Astrocyte (in vitro differentiated cells and primary cell): ENCODE measurements around the gene LGALS1. TPM values are rescaled to one million over a fixed set of nuclear protein-coding genes. Genes with fewer than 3 reads are reported as not detected.

Experiments
- DNase-seq: peaks from one replicate; pipeline ENCODE4 v3.0.0-alpha.2; 2010; ENCODE audit warnings: low read depth
- FAIRE-seq: peaks from 2 replicates; lab custom pipeline; 2011; peaks lifted over from hg19 to GRCh38; lab: Jason Lieb, UNC
- H2AFZ ChIP-seq: 2 replicates; pipeline ENCODE4 v1.6.0; 2012; ENCODE audit warnings: low read depth, low read length, inconsistent platforms
- H3K27ac ChIP-seq: 2 replicates; pipeline ENCODE4 v1.5.1; 2011; ENCODE audit warnings: low read depth, low read length, inconsistent platforms
- H3K27me3 ChIP-seq: 2 replicates; pipeline ENCODE4 v1.6.0; 2011; ENCODE audit warnings: low read length, inconsistent platforms; ENCODE audit not compliant: insufficient read depth
- H3K36me3 ChIP-seq: 2 replicates; pipeline ENCODE4 v1.5.1; 2011; ENCODE audit warnings: low read length, inconsistent platforms; ENCODE audit not compliant: insufficient read depth
- H3K4me1 ChIP-seq: 2 replicates; pipeline ENCODE4 v1.5.1; 2011; ENCODE audit warnings: low read length, inconsistent platforms; ENCODE audit not compliant: insufficient read depth
- H3K4me2 ChIP-seq: 2 replicates; pipeline ENCODE4 v1.6.0; 2012; ENCODE audit warnings: low read length, inconsistent platforms
- H3K4me3 ChIP-seq: 2 replicates; pipeline ENCODE4 v1.5.1; 2011; ENCODE audit warnings: low read depth, mild to moderate bottlenecking, low read length, inconsistent platforms; ENCODE audit not compliant: insufficient read depth
- H3K79me2 ChIP-seq: 2 replicates; pipeline ENCODE4 v1.6.0; 2012; ENCODE audit warnings: mild to moderate bottlenecking, low read length, inconsistent platforms; ENCODE audit not compliant: insufficient read depth
- H3K9ac ChIP-seq: 2 replicates; pipeline ENCODE4 v1.6.0; 2012; ENCODE audit warnings: mild to moderate bottlenecking, low read length, inconsistent platforms
- H3K9me3 ChIP-seq: 2 replicates; pipeline ENCODE4 v1.5.1; 2012; ENCODE audit warnings: low read depth, mild to moderate bottlenecking, low read length, inconsistent platforms; ENCODE audit not compliant: insufficient read depth
- H4K20me1 ChIP-seq: 2 replicates; pipeline ENCODE4 v1.6.0; 2012; ENCODE audit warnings: low read length, inconsistent platforms; ENCODE audit not compliant: insufficient read depth
- H3K27ac Mint-ChIP-seq: one replicate; pipeline ENCODE4 v1.8.0; 2021; ENCODE audit warnings: mild to moderate bottlenecking, mixed read lengths; ENCODE audit not compliant: unreplicated experiment
- H3K27me3 Mint-ChIP-seq: one replicate; pipeline ENCODE4 v1.8.0; 2021; ENCODE audit warnings: low read depth, mixed read lengths; ENCODE audit not compliant: unreplicated experiment
- H3K36me3 Mint-ChIP-seq: one replicate; pipeline ENCODE4 v1.8.0; 2021; ENCODE audit warnings: low read depth, mixed read lengths; ENCODE audit not compliant: unreplicated experiment
- H3K4me1 Mint-ChIP-seq: one replicate; pipeline ENCODE4 v1.8.0; 2021; ENCODE audit warnings: low read depth, mixed read lengths; ENCODE audit not compliant: unreplicated experiment
- H3K4me3 Mint-ChIP-seq: one replicate; pipeline ENCODE4 v1.8.0; 2021; ENCODE audit warnings: mild to moderate bottlenecking, moderate library complexity, mixed read lengths; ENCODE audit not compliant: unreplicated experiment
- H3K9me3 Mint-ChIP-seq: one replicate; pipeline ENCODE4 v1.8.0; 2021; ENCODE audit warnings: mild to moderate bottlenecking, mixed read lengths; ENCODE audit not compliant: unreplicated experiment
- EZH2 ChIP-seq: IDR thresholded peaks from 2 replicates; pipeline ENCODE4 v1.6.1; 2012; ENCODE audit warnings: mild to moderate bottlenecking, low read length, inconsistent platforms; ENCODE audit not compliant: insufficient read depth
- total RNA-seq: library from RNA; stranded (reverse); gene quantifications from 2 replicates; pipeline ENCODE4 v1.2.1, GENCODE V29; 2021
- TF ChIP-seq, protein P1 (sequence below): IDR thresholded peaks from 2 replicates; pipeline ENCODE4 v1.5.1; 2011; ENCODE audit warnings: low read depth, mild to moderate bottlenecking, inconsistent platforms, low read length, moderate library complexity; ENCODE audit not compliant: insufficient read depth

LGALS1 gene
- total RNA-seq, 1 donor from 2014 or later = 240 TPM

GRCh38 chr22:37647317-37647716 lies 28.1 kb upstream of the LGALS1 start:
- no peak overlapping the region for H3K27ac Mint-ChIP-seq
- no peak for TF ChIP-seq EZH2
- TF ChIP-seq, protein P1, sequence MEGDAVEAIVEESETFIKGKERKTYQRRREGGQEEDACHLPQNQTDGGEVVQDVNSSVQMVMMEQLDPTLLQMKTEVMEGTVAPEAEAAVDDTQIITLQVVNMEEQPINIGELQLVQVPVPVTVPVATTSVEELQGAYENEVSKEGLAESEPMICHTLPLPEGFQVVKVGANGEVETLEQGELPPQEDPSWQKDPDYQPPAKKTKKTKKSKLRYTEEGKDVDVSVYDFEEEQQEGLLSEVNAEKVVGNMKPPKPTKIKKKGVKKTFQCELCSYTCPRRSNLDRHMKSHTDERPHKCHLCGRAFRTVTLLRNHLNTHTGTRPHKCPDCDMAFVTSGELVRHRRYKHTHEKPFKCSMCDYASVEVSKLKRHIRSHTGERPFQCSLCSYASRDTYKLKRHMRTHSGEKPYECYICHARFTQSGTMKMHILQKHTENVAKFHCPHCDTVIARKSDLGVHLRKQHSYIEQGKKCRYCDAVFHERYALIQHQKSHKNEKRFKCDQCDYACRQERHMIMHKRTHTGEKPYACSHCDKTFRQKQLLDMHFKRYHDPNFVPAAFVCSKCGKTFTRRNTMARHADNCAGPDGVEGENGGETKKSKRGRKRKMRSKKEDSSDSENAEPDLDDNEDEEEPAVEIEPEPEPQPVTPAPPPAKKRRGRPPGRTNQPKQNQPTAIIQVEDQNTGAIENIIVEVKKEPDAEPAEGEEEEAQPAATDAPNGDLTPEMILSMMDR = no peak
- H3K36me3 ChIP-seq = peaks cover 6% of the 10 kb centered on the region
- no peaks in the 10 kb centered on the region for H3K9me3 Mint-ChIP-seq
- H3K9me3 ChIP-seq = no peaks in the 10 kb centered on the region
- no peak overlapping the region for H2AFZ ChIP-seq
- H3K79me2 ChIP-seq = no peaks in the 10 kb centered on the region
- no peak for FAIRE-seq
- H3K4me3 Mint-ChIP-seq = no peak overlapping the region
- no peaks in the 10 kb centered on the region for H3K27me3 ChIP-seq
- H3K4me1 Mint-ChIP-seq = peaks cover 5% of the 10 kb centered on the region
- H3K36me3 Mint-ChIP-seq = peaks cover 16% of the 10 kb centered on the region
- H3K27ac ChIP-seq = no peak overlapping the region
- no peak overlapping the region for H3K9ac ChIP-seq
- no peaks in the 10 kb centered on the region for H3K4me1 ChIP-seq
- peaks cover 6% of the 10 kb centered on the region for H4K20me1 ChIP-seq
- no peak overlapping the region for H3K4me3 ChIP-seq
- no peak overlapping the region for H3K4me2 ChIP-seq
- H3K27me3 Mint-ChIP-seq = no peaks in the 10 kb centered on the region
- no peak for DNase-seq

GRCh38 chr22:37647928-37648327 lies 27.5 kb upstream of the LGALS1 start:
- no peak overlapping the region for H3K4me2 ChIP-seq
- Mint-ChIP-seq H3K27ac (no peak overlapping the region), H3K27me3 (no peaks in the 10 kb centered on the region), H3K9me3 (no peaks in the 10 kb centered on the region), H3K36me3 (peaks cover 17% of the 10 kb centered on the region), H3K4me3 (no peak overlapping the region), H3K4me1 (peaks cover 5% of the 10 kb centered on the region)
- H3K27ac ChIP-seq = no peak overlapping the region
- DNase-seq (peak; percentile 74), FAIRE-seq (no peak)
- no peak for TF ChIP-seq EZH2
- TF ChIP-seq, protein P1 = no peak
- H3K4me1 ChIP-seq = no peaks in the 10 kb centered on the region
- no peaks in the 10 kb centered on the region for H3K27me3 ChIP-seq
- peaks cover 6% of the 10 kb centered on the region for H3K36me3 ChIP-seq
- no peak overlapping the region for H3K9ac ChIP-seq
- no peaks in the 10 kb centered on the region for H3K79me2 ChIP-seq
- no peak overlapping the region for H2AFZ ChIP-seq
- H3K4me3 ChIP-seq = no peak overlapping the region
- H3K9me3 ChIP-seq = no peaks in the 10 kb centered on the region
- peaks cover 6% of the 10 kb centered on the region for H4K20me1 ChIP-seq

DNA sequence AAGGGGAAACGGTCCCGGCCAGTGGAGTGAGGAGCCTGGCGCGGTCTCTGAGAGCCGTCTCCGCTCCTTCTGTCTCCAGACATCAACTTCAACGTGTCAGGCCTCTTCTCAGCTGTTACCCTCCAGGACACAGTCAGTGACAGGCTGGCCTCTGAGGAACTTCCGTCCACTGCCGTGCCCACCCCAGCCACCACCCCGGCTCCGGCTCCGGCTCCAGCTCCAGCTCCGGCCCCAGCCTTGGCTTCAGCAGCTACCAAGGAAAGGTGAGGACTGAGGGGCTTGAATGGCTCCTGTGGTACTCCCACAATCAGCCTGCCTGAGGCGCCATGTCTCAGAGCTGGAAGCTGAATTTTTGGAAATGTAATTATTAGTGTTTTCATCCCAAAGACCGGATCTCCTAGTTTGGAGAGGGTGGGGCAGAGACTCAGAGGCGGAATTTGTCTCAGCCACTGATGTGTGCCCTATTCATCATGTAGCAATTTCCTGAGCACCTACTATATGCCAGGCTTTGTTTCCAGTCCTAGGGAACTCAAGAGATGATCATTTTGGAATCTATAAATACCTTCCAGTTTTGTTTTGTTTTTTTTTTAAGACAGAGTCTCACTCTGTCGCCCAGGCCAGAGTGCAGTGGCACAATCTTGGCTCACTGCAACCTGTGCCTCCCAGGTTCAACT lies 24.8 kb upstream of the LGALS1 start:
- H3K36me3 ChIP-seq = peaks cover 6% of the 10 kb centered on the region
- DNase-seq (no peak), FAIRE-seq (no peak)
- no peak overlapping the region for H3K27ac Mint-ChIP-seq
- no peaks in the 10 kb centered on the region for H3K9me3 Mint-ChIP-seq
- no peaks in the 10 kb centered on the region for H3K27me3 Mint-ChIP-seq
- H3K4me3 ChIP-seq = no peak overlapping the region
- H3K79me2 ChIP-seq = no peaks in the 10 kb centered on the region
- H3K27me3 ChIP-seq = no peaks in the 10 kb centered on the region
- TF ChIP-seq EZH2 = no peak
- TF ChIP-seq, protein P1 = no peak
- no peak overlapping the region for H3K4me3 Mint-ChIP-seq
- H3K9ac ChIP-seq = no peak overlapping the region
- no peaks in the 10 kb centered on the region for H4K20me1 ChIP-seq
- no peak overlapping the region for H2AFZ ChIP-seq
- no peaks in the 10 kb centered on the region for H3K9me3 ChIP-seq
- H3K4me1 ChIP-seq = no peaks in the 10 kb centered on the region
- no peak overlapping the region for H3K4me2 ChIP-seq
- H3K27ac ChIP-seq = no peak overlapping the region
- H3K4me1 Mint-ChIP-seq = no peaks in the 10 kb centered on the region
- H3K36me3 Mint-ChIP-seq = peaks cover 14% of the 10 kb centered on the region
